NCI-H1105 treated with DMSO at 0.1 percent for 48 hours (cell line): ENCODE data around the gene SNRNP40.
"Not testable (repeated sequence)": the region's sequence is repeated elsewhere in the genome, so short reads cannot be mapped to it uniquely, and the experiment has no call there.

ENCODE experiments used
- DNase-seq: peaks from one replicate; lab custom pipeline; 2025; lab: John Stamatoyannopoulos, UW

SNRNP40 gene

GRCh38 chr1:31282426-31282825 lies 14.2 kb downstream of the SNRNP40 start:
- DNase-seq: not testable (repeated sequence)

- no peak for DNase-seq
Measured at GRCh38 chr1:31273619-31274018, 23.0 kb downstream of the SNRNP40 start.

GRCh38 chr1:31272369-31272768 lies 24.2 kb downstream of the SNRNP40 start:
- DNase-seq: no peak

GRCh38 chr1:31266547-31266946 lies 30.0 kb downstream of the SNRNP40 start:
- DNase-seq: no peak

- no peak for DNase-seq
Measured at GRCh38 chr1:31264790-31265386, 31.7 kb downstream of the SNRNP40 start.

- no peak for DNase-seq
Measured at GRCh38 chr1:31263408-31263807, 33.2 kb downstream of the SNRNP40 start.

- DNase-seq: not testable (repeated sequence)
Measured at GRCh38 chr1:31262393-31262792, 34.2 kb downstream of the SNRNP40 start.

- no peak for DNase-seq
Measured at GRCh38 chr1:31261916-31262315, 34.7 kb downstream of the SNRNP40 start.

GRCh38 chr1:31259746-31260145 lies 36.8 kb downstream of the SNRNP40 start:
- no peak for DNase-seq

- no peak for DNase-seq
Measured at GRCh38 chr1:31258581-31258980, 38.0 kb downstream of the SNRNP40 start.

- no peak for DNase-seq
Measured at GRCh38 chr1:31257213-31257612, 39.4 kb downstream of the SNRNP40 start.

- no peak for DNase-seq
Measured at GRCh38 chr1:31249854-31250253, 46.7 kb downstream of the SNRNP40 start.

GRCh38 chr1:31248276-31248675 lies 48.3 kb downstream of the SNRNP40 start:
- no peak for DNase-seq

GRCh38 chr1:31244326-31244725 lies 52.3 kb downstream of the SNRNP40 start:
- no peak for DNase-seq

- DNase-seq: no peak
Measured at GRCh38 chr1:31243501-31244286, 52.9 kb downstream of the SNRNP40 start.

GRCh38 chr1:31241321-31241720 lies 55.3 kb downstream of the SNRNP40 start:
- DNase-seq: no peak

GRCh38 chr1:31239653-31240241 lies 56.8 kb downstream of the SNRNP40 start, which contains the start of gene NKAIN1:
TSS of gene NKAIN1 (minus strand) at chr1:31239887. CDS start at chr1:31239547, 340 bp downstream.
- peak; percentile 28 for DNase-seq

GRCh38 chr1:31238986-31239613 lies 57.5 kb downstream of the SNRNP40 start:
- peak; percentile 56 for DNase-seq

GRCh38 chr1:31238612-31238985 lies 58.0 kb downstream of the SNRNP40 start:
- no peak for DNase-seq

- no peak for DNase-seq
Measured at GRCh38 chr1:31234870-31235269, 61.7 kb downstream of the SNRNP40 start.

- no peak for DNase-seq
Measured at GRCh38 chr1:31234123-31234708, 62.4 kb downstream of the SNRNP40 start.

GRCh38 chr1:31232689-31233088 lies 63.9 kb downstream of the SNRNP40 start:
- no peak for DNase-seq
